IMR-90 (cell line): ENCODE measurements around the gene YPEL2. TPM values are rescaled to one million over a fixed set of nuclear protein-coding genes. Genes with fewer than 3 reads are reported as not detected.

Experiments
- ATAC-seq: fragments of 200-7000 bp; cut with Tn5 transposase; 2 replicates; pipeline ENCODE4 v1.9.1; 2020; ENCODE audit warnings: low read depth, mild to moderate bottlenecking, moderate library complexity
- BruUV-seq: library from RNA; stranded (reverse); fragments of 400-500 nt; replicated peaks from 2 replicates; lab custom pipeline; 2021; lab: Mats Ljungman, UMichigan
- CTCF ChIA-PET: fragments of 300-600 bp; formaldehyde crosslinking; extraction: SDS; loops from one replicate; lab custom pipeline; 2021; ENCODE audit warnings: antibody characterized with exemption; lab: Yijun Ruan, JAX
- POLR2A ChIA-PET: fragments of 300-600 bp; sonication (Branson Sonifier 250); formaldehyde crosslinking; loops from one replicate; lab custom pipeline; 2022; ENCODE audit warnings: antibody characterized with exemption; ENCODE audit not compliant: unreplicated experiment; lab: Charles Lee
- DNase-seq: peaks from one replicate; pipeline ENCODE4 v3.0.0; 2013
- H2AFZ ChIP-seq: replicated peaks from 2 replicates; pipeline ENCODE3; 2013; ENCODE audit warnings: low read length, mild to moderate bottlenecking; ENCODE audit not compliant: poor library complexity
- H2AK5ac ChIP-seq: 2 replicates; pipeline ENCODE4 v1.6.1; 2013; ENCODE audit warnings: low read depth, low read length, inconsistent platforms
- H2AK9ac ChIP-seq: replicated peaks from 2 replicates; pipeline ENCODE3; 2013; ENCODE audit warnings: mild to moderate bottlenecking, low read depth, low read length, moderate library complexity; ENCODE audit not compliant: poor library complexity
- H2BK120ac ChIP-seq: 2 replicates; pipeline ENCODE4 v1.6.1; 2013; ENCODE audit warnings: low read depth, low read length, inconsistent platforms
- H2BK15ac ChIP-seq: 3 replicates; pipeline ENCODE4 v1.6.1; 2013; ENCODE audit warnings: low read depth, low read length, inconsistent platforms
- H2BK20ac ChIP-seq: 2 replicates; pipeline ENCODE4 v1.6.1; 2013; ENCODE audit warnings: low read depth, mild to moderate bottlenecking, inconsistent platforms, low read length, moderate library complexity
- H2BK5ac ChIP-seq: 2 replicates; pipeline ENCODE4 v1.6.1; 2013; ENCODE audit warnings: mild to moderate bottlenecking, low read depth, low read length, inconsistent platforms; ENCODE audit not compliant: poor library complexity, severe bottlenecking
- H3K14ac ChIP-seq: replicated peaks from 2 replicates; pipeline ENCODE4 v1.6.1; 2013; ENCODE audit warnings: low read depth, low read length, inconsistent platforms
- H3K18ac ChIP-seq: 2 replicates; pipeline ENCODE4 v1.6.1; 2013; ENCODE audit warnings: low read depth, low read length, control low read depth
- H3K23ac ChIP-seq: 2 replicates; pipeline ENCODE4 v1.6.1; 2013; ENCODE audit warnings: low read depth, low read length, inconsistent platforms
- H3K27ac ChIP-seq: 2 replicates; pipeline ENCODE4 v1.5.1; 2013; ENCODE audit warnings: mild to moderate bottlenecking, control low read depth, low read length; ENCODE audit not compliant: insufficient read depth
- H3K27me3 ChIP-seq: 2 replicates; pipeline ENCODE4 v1.6.1; 2013; ENCODE audit warnings: low read length; ENCODE audit not compliant: control insufficient read depth, insufficient read depth
- H3K36me3 ChIP-seq: 2 replicates; pipeline ENCODE4 v1.6.1; 2013; ENCODE audit warnings: low read length, mixed read lengths; ENCODE audit not compliant: control insufficient read depth, insufficient read depth
- H3K4ac ChIP-seq: 2 replicates; pipeline ENCODE4 v1.6.1; 2013; ENCODE audit warnings: low read depth, low read length, inconsistent platforms
- H3K4me1 ChIP-seq: 2 replicates; pipeline ENCODE4 v1.6.1; 2013; ENCODE audit warnings: low read length, mixed read lengths; ENCODE audit not compliant: control insufficient read depth, insufficient read depth
- H3K4me2 ChIP-seq: 2 replicates; pipeline ENCODE4 v1.6.1; 2013; ENCODE audit warnings: low read depth, mild to moderate bottlenecking, control low read depth, low read length, moderate library complexity
- H3K4me3 ChIP-seq: 2 replicates; pipeline ENCODE4 v1.5.1; 2013; ENCODE audit warnings: low read depth, mild to moderate bottlenecking, control low read depth, low read length, moderate library complexity; ENCODE audit not compliant: insufficient read depth
- H3K56ac ChIP-seq: 2 replicates; pipeline ENCODE4 v1.6.1; 2013; ENCODE audit warnings: low read length, inconsistent platforms; ENCODE audit not compliant: insufficient read depth; ENCODE audit errors: extremely low read depth
- H3K79me1 ChIP-seq, 2 experiments: 2 replicates each; pipeline ENCODE4 v1.6.1; 2013; ENCODE audit warnings: low read length in 2 of 2, inconsistent platforms in 1 of 2, low read depth in 1 of 2
- H3K9ac ChIP-seq: 2 replicates; pipeline ENCODE4 v1.6.1; 2013; ENCODE audit warnings: low read depth, low read length, control low read depth
- H3K9me1 ChIP-seq: 2 replicates; pipeline ENCODE4 v1.6.1; 2013; ENCODE audit warnings: low read length, inconsistent platforms; ENCODE audit not compliant: insufficient read depth
- H3K9me3 ChIP-seq: 2 replicates; pipeline ENCODE4 v1.6.1; 2013; ENCODE audit warnings: low read length; ENCODE audit not compliant: control insufficient read depth, insufficient read depth
- H4K20me1 ChIP-seq: 2 replicates; pipeline ENCODE4 v1.6.1; 2013; ENCODE audit warnings: low read length, inconsistent platforms; ENCODE audit not compliant: insufficient read depth
- H4K5ac ChIP-seq: 2 replicates; pipeline ENCODE4 v1.6.1; 2013; ENCODE audit warnings: mild to moderate bottlenecking, low read depth, low read length, control low read depth
- H4K8ac ChIP-seq, 2 experiments: 2 replicates each; pipeline ENCODE4 v1.6.1; 2013; ENCODE audit warnings: low read depth in 2 of 2, low read length in 2 of 2, control low read depth in 1 of 2, inconsistent platforms in 1 of 2
- H4K91ac ChIP-seq: 2 replicates; pipeline ENCODE4 v1.6.1; 2013; ENCODE audit warnings: low read depth, low read length, inconsistent platforms; ENCODE audit not compliant: insufficient read depth
- CEBPB ChIP-seq: IDR thresholded peaks from 2 replicates; pipeline ENCODE4 v1.6.1; 2012; ENCODE audit warnings: low read depth, low read length, improper control_type of control experiment
- CHD1 ChIP-seq: IDR thresholded peaks from 2 replicates; pipeline ENCODE4 v1.6.1; 2012; ENCODE audit warnings: low read depth, low read length, improper control_type of control experiment
- CTCF ChIP-seq: conservative IDR thresholded peaks from 2 replicates; pipeline ENCODE4 v1.5.1; 2012; ENCODE audit warnings: mild to moderate bottlenecking, low read depth, low read length, improper control_type of control experiment
- ELK1 ChIP-seq: fragments of 150-350 bp; IDR thresholded peaks from 2 replicates; pipeline ENCODE4 v1.6.1; 2016; ENCODE audit warnings: low read depth, mild to moderate bottlenecking, low read length, moderate library complexity, borderline replicate concordance
- MAFK ChIP-seq: IDR thresholded peaks from 2 replicates; pipeline ENCODE4 v1.6.1; 2012; ENCODE audit warnings: low read depth, low read length, improper control_type of control experiment
- MAZ ChIP-seq: IDR thresholded peaks from 2 replicates; pipeline ENCODE4 v1.6.1; 2012; ENCODE audit warnings: low read depth, mild to moderate bottlenecking, low read length, improper control_type of control experiment, moderate library complexity, borderline replicate concordance
- MXI1 ChIP-seq: IDR thresholded peaks from 2 replicates; pipeline ENCODE4 v1.6.1; 2012; ENCODE audit warnings: low read depth, mild to moderate bottlenecking, low read length, moderate library complexity, borderline replicate concordance
- NFE2L2 ChIP-seq: fragments of 150-350 bp; IDR thresholded peaks from 2 replicates; pipeline ENCODE4 v1.6.1; 2016; ENCODE audit warnings: low read depth, mild to moderate bottlenecking, low read length
- RFX5 ChIP-seq: IDR thresholded peaks from 2 replicates; pipeline ENCODE4 v1.8.0; 2012; ENCODE audit warnings: low read depth, mild to moderate bottlenecking, low read length, moderate library complexity
- USF2 ChIP-seq: fragments of 150-350 bp; IDR thresholded peaks from 2 replicates; pipeline ENCODE4 v1.6.1; 2017; ENCODE audit warnings: mild to moderate bottlenecking, antibody characterized with exemption, low read length, low read depth
- WGBS, 2 experiments: methylation state at CpG; one replicate each; pipeline versions ENCODE4 v1.1.5 to v1.1.7; 2013; ENCODE audit warnings: missing lambda C conversion rate in 2 of 2; ENCODE audit not compliant: insufficient read length in 1 of 2; ENCODE audit errors: extremely low coverage in 2 of 2; 5-methylcytosine and 5-hydroxymethylcytosine counted together
- dilution Hi-C: fragments of 300-500 bp; cut with HindIII; formaldehyde crosslinking; loops from one replicate; pipeline ENCODE4 v1.14.3; 2018; ENCODE audit warnings: low sequenced_read_pairs; ENCODE audit not compliant: unreplicated experiment
- in situ Hi-C: fragments of 300-500 bp; cut with MboI; formaldehyde crosslinking; loops from 3 replicates; pipeline ENCODE4 v1.14.3; 2019; ENCODE audit warnings: low sequenced_read_pairs, inconsistent platforms, mixed read lengths
- intact Hi-C: fragments of 100-400 bp; cut with micrococcal nuclease; formaldehyde crosslinking; loops from 2 replicates; pipeline ENCODE4 v1.10.0; 2022
- polyA plus RNA-seq, 3 experiments: library from polyadenylated mRNA; depleted of rRNA; stranded (reverse); fragments of >200 nt; gene quantifications; 2 replicates each; pipeline ENCODE4 v1.2.3, GENCODE V29; 2012; ENCODE audit warnings: low replicate concordance in 1 of 3
- total RNA-seq: library from RNA; depleted of rRNA; stranded (reverse); fragments of >200 nt; gene quantifications from 2 replicates; pipeline ENCODE4 v1.2.3, GENCODE V29; 2012

The YPEL2 gene
- total and polyA plus RNA-seq, 2 of the 4 experiments (the other 2 are of a cell fraction) = 2.3 to 3.4 TPM

GRCh38 chr17:59355030-59355701, 23.7 kb downstream of the YPEL2 start (continued):
- TF ChIP-seq USF2 = no peak

GRCh38 chr17:59355702-59356325, 24.4 kb downstream of the YPEL2 start:
- peaks cover 0 to 2% of the 10 kb centered on the region in 2 experiments; a peak in 2 of 4 replicates for H3K79me1 ChIP-seq
- no peak overlapping the region for H3K4me3 ChIP-seq
- BruUV-seq = no TSS peak
- no peak overlapping the region for H2BK20ac ChIP-seq
- no peak overlapping the region for H2BK5ac ChIP-seq
- H3K9me1 ChIP-seq = peaks cover 6% of the 10 kb centered on the region; the same call in 1 of the 2 replicates
- H4K5ac ChIP-seq = no peak overlapping the region
- H2AK5ac ChIP-seq = no peak overlapping the region
- H4K91ac ChIP-seq = no peak overlapping the region
- H4K8ac ChIP-seq = no peak overlapping the region
- H4K20me1 ChIP-seq = no peaks in the 10 kb centered on the region; the same call in 1 of the 2 replicates
- H3K27me3 ChIP-seq = peaks cover 10% of the 10 kb centered on the region; the same call in 1 of the 2 replicates
- no peak for ATAC-seq
- in situ Hi-C loops (no loop called here), dilution Hi-C loops (no loop called here), intact Hi-C loops (no loop called here)
- no peak overlapping the region for H3K56ac ChIP-seq
- peaks cover 12% of the 10 kb centered on the region for H3K4me1 ChIP-seq
- no peak overlapping the region for H3K4me2 ChIP-seq
- CTCF ChIA-PET = no interaction called here
- no peak overlapping the region for H3K18ac ChIP-seq
- no peak overlapping the region for H3K14ac ChIP-seq
- no peak for DNase-seq
- H3K4ac ChIP-seq = no peak overlapping the region
- whole genome bisulfite sequencing, 2 experiments = no CpG with 5 or more reads among the region's 4 CpGs
- H3K9ac ChIP-seq = no peak overlapping the region
- no peak overlapping the region for H3K23ac ChIP-seq
- H3K9me3 ChIP-seq = peaks cover 4% of the 10 kb centered on the region; the same call in 1 of the 2 replicates
- H2AK9ac ChIP-seq = no peak overlapping the region
- no peaks in the 10 kb centered on the region for H3K36me3 ChIP-seq
- H3K27ac ChIP-seq = no peak overlapping the region
- no peak overlapping the region for H2BK120ac ChIP-seq
- H2BK15ac ChIP-seq = no peak overlapping the region; the same call in 2 of the 3 replicates
- POLR2A ChIA-PET = no interaction called here
- no peak overlapping the region for H2AFZ ChIP-seq
- TF ChIP-seq NFE2L2 (no peak), CHD1 (no peak), MAFK (no peak), CEBPB (no peak), ELK1 (no peak), RFX5 (no peak), MAZ (no peak), MXI1 (no peak), USF2 (no peak), CTCF (no peak)
